Endometrial microvascular endothelial cells (primary cell): ENCODE data around the gene OXA1L. TPM values are rescaled to one million over a fixed set of nuclear protein-coding genes. Genes with fewer than 3 reads are reported as not detected.
"Not testable (repeated sequence)": the region's sequence is repeated elsewhere in the genome, so short reads cannot be mapped to it uniquely, and the experiment has no call there.

Experiments
- in situ Hi-C: cut with HindIII; loops from 2 replicates; pipeline ENCODE4 v1.10.0; 2017; ENCODE audit warnings: low sequenced_read_pairs, low pct_unique_long_range_greater_than_20kb; ENCODE audit errors: inconsistent ontology term
- total RNA-seq: library from RNA; depleted of rRNA; stranded (reverse); fragments of >200 nt; gene quantifications from one replicate; pipeline ENCODE4 v1.2.3, GENCODE V29; 2015; ENCODE audit errors: inconsistent ontology term

OXA1L gene
- total RNA-seq, 1 donor from 2014 or later: 203 TPM

DNA sequence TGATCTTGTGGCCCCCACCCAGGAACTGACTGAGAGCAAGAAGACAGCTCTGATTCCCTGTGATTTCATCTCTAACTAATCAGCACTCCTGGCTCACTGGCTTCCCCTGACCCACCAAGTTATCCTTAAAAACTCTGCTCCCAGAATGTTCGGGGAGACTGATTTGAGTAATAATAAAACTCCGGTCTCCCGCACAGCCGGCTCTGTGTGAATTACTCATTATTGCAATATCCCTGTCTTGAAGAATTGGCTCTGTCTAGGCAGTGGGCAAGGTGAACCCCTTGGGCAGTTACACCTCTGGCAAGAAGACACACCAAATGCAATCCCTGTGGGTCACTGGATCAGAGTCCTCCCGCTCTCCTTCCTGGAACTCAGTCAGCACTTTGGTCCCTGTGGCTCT, 27.5 kb downstream of the OXA1L start:
- in situ Hi-C loops: no loop called here

DNA sequence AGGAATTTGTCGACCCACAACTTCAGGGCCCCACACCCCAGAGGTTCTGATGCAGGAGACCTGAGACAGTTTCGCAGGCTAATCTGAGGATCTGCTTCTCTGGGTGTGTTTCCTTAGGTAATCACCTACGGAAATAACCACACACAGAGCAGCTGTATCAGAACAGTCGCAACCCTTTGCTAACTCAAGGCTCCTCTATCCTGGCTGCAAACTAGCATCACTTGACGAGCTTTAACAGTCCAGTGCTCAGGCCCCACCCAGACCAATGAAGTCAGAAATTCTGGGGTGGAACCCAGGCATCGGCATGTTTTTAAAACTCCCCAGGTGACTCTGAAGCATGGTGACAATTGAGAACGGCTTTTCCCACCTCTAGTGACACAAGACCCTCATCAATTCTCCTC, 28.1 kb downstream of the OXA1L start:
- in situ Hi-C loops: no loop called here

DNA sequence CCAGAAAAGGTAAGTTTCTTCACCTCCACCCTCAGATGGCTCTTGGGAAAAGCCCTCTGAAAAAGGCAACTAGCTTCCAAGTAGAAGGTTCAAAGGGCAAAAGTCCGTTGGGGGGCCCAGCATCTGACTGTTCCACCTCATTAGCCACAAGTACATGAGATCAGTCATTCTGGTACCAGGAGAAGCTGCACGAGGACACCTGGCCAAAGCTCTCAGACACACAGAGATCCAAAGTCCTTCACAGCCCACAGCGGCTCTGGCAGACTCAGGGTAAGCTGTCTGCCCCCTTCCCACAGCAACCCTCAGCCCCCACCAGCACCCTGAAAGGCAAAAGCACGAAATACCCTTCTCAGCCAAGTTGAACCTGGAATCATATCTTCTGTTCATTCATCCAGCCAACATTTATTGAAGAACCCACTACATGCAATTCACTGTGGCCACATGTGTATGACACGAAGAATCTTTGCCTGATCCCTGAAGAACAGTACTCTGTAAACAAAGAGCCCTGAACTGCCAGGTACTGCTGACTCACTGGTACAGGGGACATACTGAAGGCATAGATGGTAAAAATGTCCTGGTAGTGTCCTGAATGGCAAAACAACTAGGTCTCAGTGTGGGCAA, 29.7 kb downstream of the OXA1L start:
- in situ Hi-C loops: no loop called here

DNA sequence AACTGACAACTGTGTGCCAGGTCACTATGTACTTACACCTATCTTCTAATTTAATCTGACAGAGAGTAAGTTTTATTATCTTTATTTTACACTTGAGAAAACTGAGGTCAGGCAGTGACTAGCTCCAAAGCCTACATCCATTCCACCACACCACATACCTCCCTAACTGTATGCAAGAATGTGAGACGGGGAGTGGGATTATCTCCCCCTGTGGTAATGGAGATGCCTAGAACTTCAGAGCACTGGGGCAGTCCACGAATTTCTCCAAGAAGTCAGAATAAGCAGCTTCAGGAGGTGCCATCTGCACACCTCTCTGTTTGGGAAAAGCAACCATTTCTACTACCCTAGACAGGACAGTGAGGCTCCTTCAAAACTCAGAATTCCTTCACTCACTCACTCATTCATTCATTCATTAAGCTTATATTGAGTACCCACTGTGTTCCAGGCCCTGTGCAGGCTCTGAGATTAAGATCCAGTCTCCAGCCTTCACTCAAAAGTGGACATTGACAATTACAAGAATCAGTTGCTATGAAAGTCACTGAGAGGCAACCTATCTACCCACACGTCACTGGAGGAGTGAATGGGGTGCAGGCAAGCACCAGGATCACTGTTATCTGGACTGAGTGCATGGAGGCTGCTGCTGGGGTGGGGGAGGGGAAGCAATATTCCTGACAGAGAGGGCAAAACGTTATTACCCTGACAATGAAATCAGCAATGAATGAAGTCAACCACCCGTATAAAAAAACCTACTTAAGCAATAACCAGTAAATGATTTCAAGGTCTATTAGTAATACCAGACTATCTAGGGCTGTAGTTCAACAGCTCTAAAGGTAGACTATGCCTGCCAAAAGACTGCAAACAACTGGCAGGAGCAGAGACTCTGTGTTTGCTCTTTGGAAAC, 30.8 kb downstream of the OXA1L start:
- in situ Hi-C loops: no loop called here

DNA sequence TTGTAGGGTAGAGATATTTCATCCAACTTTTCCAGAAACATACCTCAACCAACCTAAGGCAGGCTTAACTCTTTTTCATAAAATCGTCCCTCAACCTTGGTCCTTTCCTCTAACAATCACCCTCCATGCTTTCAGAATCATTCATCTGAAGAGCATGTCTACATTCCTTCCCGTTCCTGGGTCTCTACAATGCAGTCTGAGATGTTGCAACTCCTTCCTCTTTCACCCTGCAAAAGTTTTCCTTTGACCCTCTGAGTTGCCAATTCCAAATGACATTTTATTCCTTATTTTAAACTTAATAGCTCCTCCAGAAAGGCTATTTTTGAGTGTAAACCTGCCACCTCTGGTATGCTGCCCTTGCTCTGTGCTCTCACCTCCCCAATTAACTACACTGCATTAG, 32.0 kb downstream of the OXA1L start:
- in situ Hi-C loops: no loop called here

DNA sequence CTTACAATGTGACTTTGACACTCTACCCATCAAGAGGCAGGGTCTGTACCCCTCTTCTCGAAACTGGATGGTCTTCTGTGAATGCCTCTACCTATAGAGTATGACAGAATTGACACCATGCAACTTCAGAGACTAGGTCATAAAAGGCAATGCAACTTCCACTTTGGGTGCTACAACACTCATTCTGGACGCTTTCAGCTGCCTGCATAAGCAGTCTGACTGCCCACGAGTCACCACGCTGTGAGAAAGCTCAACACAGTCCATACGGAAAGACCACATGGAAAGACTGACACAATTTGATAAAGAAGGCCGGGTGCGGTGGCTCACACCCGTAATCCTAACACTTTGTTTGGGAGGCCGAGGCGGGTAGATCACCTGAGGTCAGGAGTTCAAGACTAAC, 33.9 kb downstream of the OXA1L start:
- in situ Hi-C loops: no loop called here

DNA sequence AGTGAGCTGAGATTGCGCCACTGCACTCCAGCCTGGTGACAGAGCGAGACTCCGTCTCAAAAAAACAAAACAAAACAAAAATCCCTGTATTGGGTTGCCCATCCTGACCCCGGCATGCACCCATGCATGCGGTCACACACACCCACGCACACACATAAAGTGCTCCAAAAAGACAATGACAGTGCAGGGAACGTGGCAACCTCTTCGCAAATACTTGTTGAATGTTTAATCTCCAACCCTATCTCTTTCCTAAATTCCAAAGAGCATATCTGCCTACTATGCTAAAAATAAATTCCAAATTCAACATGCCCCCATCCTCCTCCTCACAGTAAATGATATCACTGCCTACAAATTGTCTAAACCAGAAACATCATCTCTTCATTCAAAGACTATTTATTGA, 35.2 kb downstream of the OXA1L start:
- in situ Hi-C loops: no loop called here

DNA sequence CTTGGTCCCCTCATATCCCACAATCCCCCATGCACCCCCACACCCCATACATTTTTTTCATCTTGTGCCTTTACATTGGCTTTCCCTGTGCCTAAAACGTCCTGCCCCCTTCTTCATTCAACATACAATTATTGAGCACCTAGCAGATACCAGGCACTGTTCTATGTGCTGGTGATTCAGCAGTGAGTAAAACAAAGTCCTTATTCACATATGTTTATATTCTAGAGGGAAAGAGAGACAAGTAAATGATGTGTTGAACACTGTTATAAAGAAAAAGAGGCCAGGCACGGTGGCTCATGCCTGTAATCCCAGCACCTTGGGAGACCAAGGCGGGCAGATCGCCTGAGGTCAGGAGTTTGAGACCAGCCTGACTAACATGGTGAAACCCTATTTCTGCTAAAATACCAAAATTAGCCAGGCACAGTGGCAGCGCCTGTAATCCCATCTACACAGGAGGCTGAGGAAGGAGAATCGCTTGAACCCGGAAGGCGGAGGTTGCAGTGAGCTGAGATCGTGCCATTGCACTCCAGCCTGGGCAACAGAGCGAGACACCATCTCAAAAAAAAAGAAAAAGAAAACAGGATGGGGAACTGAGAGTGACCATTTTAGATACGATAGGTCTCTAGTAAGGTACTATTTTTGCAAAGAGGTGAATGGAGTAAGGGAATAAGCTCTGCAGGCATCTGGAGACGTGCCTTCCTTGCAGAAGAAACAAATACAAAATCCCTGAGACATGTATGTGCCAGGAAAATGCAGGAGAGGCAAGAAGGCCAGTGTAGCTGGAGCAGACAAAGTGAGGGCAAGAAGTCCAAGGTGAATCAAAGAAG, 36.6 kb downstream of the OXA1L start:
- in situ Hi-C loops: no loop called here

DNA sequence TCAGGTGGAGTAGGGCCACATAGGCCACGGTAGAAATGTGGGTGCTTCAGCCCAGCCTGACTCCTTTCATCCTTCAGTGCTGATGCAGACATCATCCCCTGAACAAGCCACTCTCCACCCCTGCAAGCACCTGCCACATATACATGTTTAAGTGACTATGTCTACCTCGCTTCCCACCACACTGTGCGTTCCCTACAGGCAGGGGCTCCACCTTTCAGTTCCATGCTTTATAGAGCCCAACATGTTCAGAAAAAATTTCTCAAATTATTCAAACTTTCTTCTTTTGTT, 37.1 kb downstream of the OXA1L start:
- in situ Hi-C loops: no loop called here

DNA sequence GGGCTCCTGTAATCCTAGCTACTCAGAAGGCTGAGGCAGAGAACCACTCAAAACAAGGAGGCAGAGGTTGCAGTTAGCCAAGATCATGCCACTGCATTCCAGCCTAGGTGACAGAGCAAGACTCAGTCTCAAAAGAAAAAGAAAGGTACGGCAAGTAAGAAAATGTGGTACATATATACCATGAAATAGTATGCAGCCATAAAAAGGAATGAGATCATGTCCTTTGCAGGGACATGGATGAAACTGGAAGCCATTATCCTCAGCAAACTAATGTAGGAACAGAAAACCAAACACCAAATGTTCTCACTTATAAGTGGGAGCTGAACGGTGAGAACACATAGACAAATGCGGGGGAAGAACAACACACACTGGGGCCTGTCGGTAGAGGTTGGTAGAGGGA, 38.7 kb downstream of the OXA1L start:
- in situ Hi-C loops: not testable (repeated sequence)

DNA sequence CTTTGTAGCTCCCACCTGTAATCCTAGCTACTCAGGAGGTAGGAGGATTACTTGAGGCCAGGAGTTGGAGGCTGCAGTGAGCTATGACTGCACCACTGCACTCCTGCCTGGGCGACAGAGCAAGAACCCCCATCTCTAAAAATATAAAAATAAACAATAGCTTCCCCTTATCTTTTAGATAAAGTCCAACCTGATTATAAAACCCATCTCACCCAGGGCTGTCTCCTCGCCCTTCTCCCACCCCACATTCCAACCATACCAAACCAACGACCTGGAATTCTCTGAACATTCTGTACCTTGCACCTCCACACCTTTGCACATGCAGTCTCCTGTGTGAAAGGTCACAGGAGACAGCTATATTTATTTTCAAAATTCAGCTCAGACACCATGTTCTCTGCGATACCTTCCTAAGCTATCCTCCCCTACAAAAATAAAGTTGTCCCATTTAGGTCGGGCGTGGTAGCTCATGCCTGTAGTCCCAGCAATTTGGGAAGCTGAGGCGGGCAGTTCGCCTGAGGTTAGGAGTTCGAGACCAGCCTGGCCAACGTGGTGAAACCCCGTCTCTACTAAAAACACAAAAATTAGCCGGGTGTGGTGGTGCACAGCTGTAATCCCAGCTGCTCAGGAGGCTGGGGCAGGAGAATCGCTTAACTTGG, 41.1 kb downstream of the OXA1L start:
- in situ Hi-C loops: no loop called here

DNA sequence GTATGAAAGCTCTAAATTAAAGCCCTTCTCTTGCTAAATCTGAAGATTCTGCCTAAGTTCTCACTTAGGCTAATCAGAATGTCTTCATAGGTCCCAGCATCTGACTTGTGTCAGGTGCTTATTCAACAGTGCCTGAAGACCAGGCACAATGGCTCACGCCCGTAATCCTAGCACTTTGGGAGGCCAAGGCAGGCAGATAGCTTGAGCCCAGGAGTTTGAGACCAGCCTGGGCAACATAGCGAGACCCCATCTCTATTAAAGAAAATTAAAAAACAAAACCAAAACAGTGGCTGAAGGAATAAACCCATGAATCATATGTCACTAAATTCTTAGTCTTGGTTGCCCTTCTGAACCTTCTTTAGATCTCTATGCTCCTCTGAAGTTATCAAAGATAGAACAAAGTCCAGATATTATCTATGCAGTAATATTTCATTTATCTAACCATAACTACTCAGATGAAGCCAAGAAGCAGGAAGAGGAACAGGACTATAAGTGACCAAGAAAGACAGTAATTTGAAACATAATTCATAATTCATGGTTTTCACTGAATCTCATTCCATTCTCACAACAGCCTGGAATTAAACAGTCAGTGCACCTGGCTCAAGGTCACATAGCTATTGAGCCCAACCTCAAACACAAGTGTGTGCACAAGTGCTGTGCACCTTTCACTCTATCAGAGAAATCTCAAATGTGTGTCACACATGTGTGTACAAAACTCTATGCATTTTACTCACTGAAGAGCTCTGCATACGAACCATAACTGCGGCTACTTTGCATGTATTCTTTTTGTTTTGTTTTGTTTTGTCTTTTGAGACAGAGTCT, 42.1 kb downstream of the OXA1L start:
- in situ Hi-C loops: no loop called here

DNA sequence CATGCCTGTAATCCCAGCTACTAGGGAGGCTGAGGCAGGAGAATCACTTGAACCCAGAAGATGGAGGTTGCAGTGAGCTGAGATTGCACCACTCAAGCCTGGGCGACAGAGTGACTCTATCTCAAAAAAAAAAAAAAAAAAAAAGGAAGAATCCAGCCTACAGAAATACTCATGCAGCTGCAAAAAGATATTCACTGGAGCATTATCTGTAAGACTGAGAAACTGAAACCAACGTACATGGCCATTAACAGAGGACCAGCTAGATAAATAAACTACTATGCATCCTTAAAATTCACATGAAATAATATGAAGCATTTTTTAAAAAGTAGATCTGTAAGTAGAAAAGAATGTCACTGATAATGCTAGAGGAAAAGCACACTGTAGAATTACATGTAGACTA, 45.2 kb downstream of the OXA1L start:
- in situ Hi-C loops: no loop called here

DNA sequence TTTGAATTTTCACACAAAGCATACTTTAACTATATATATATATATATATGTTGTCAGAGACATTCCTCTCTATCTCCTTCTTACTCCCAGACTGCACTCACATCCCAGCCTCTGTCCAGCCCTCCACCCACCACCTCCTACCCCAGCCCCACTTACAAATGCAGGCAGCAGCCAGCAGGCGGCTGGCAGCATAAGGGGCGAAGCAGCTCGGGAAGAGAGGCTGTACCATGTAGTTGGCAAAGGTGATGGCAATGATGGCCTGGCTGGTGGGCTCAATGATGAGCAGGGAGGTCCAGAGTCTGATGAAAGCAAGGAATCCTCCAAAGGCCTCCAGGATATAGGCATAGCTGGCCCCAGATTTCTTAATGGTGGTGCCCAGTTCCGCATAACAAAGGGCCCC, 46.3 kb downstream of the OXA1L start:
- in situ Hi-C loops: no loop called here

DNA sequence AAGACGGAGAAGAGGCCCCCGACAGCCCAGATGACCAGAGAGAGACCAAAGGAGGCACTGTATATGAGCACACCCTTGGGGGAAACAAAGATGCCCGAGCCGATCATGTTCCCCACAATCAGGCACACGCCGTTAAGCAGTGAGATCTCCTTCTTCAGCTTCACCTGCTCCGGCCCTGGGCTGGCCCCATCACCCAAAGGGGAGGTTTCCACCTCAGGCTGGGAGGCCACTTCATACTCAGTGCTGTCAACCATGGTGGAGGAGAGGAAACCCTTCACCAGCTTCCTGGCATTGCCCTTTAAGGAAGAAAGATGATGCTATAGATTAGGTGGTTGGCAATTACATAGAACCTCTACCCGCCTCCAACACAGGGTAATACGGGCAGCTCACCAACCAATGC, 46.7 kb downstream of the OXA1L start:
- in situ Hi-C loops: no loop called here

DNA sequence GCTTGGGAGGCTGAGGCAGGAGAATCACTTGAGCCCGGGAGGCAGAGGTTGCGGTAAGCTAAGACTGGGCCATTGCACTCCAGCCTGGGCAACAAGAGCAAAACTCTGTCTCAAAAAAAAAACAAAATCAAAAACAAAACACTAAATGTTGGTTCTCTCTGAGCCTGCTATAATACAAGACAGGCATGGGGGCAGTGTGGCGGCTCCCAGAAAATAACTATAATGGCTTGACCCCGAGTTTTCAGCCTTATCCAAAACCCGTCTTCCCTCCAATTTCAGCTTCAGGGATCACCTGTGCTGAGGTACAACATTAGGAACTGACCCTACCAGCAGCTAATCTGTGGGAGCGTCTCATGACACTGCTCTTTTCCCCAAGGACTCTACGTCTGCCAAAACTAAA, 47.9 kb downstream of the OXA1L start:
- in situ Hi-C loops: no loop called here

DNA sequence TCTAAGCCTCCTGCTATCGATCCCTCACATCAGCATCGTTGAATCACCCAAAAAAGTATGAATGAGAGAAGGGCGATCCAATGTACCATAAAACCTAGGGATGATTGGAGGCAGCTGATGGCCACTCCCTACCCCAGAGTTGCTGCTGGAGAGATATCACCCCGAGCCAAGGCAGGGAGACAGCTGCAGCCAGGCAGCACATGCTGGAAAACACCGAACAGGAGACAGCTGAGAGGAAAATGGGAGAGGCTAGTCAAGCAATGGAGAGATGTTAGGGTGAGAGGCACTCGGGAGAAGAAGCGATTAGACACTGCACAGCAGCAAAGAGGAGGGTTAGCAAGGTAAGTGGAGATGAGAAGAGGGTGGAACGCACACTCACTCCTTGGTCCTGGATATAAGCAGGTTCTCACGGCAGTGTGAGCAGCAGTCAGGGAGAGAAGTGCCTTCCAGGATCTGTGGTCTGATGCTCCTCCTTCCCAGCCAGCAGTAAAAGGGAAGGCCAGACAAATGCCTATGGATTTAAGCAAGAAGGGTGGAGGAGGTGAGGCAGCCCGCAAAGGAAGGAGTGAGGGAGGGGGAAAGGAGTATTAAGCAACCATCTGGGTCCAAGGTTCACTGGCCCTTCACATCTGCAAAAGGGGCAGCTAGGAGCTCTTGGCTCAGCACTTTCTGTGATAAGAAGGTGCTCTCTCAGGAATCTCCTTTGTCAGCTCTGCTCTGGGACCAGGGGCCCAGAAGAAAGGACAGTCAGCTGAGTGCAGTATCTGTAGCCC, 48.6 kb downstream of the OXA1L start, which contains the start of gene SLC7A7:
Gene SLC7A7, minus strand, starts transcription at position 495 of the 773 bp plus-strand sequence. CDS start 2,037 bp downstream, outside the sequence.
- in situ Hi-C loops: no loop called here
